Endothelial cell of umbilical vein (primary cell): ENCODE measurements around the gene TMEM167A. TPM values are rescaled to one million over a fixed set of nuclear protein-coding genes. Genes with fewer than 3 reads are reported as not detected.

Source experiments
- BruUV-seq: library from RNA; stranded (reverse); fragments of 400-500 nt; replicated peaks from 2 replicates; lab custom pipeline; 2021; lab: Mats Ljungman, UMichigan
- CTCF ChIA-PET: fragments of 300-600, 350-600 bp; sonication (Branson Sonifier 250); formaldehyde crosslinking; loops from one replicate; lab custom pipeline; 2021; ENCODE audit warnings: antibody characterized with exemption, inconsistent platforms; lab: Charles Lee
- POLR2A ChIA-PET: fragments of 300-600, 350-600 bp; sonication (Branson Sonifier 250); formaldehyde crosslinking; loops from one replicate; lab custom pipeline; 2021; ENCODE audit warnings: antibody characterized with exemption, inconsistent platforms; lab: Charles Lee
- DNase-seq: peaks from one replicate; pipeline ENCODE4 v3.0.0-alpha.2; 2011; ENCODE audit warnings: low read depth, low spot score
- FAIRE-seq: peaks from 2 replicates; lab custom pipeline; 2011; peaks lifted over from hg19 to GRCh38; lab: Jason Lieb, UNC
- H2AFZ ChIP-seq: 2 replicates; pipeline ENCODE4 v1.6.0; 2012; ENCODE audit warnings: low read depth, low read length, control low read depth, inconsistent platforms
- H3K27ac ChIP-seq: 2 replicates; pipeline ENCODE4 v1.5.1; 2011; ENCODE audit warnings: low read depth, mild to moderate bottlenecking, control low read depth, low read length, moderate library complexity; ENCODE audit not compliant: insufficient read depth
- H3K27me3 ChIP-seq, 2 experiments: 2 replicates each; pipeline versions ENCODE4 v1.6.0 to v1.6.1; 2011; ENCODE audit warnings: low read length in 2 of 2, mixed read lengths in 1 of 2; ENCODE audit not compliant: control insufficient read depth in 2 of 2, insufficient read depth in 2 of 2
- H3K36me3 ChIP-seq, 2 experiments: 2 replicates in 1 of 2; 3 replicates in 1 of 2; pipeline ENCODE4 v1.5.1; 2011; ENCODE audit warnings: low read length in 2 of 2, mild to moderate bottlenecking in 1 of 2, moderate library complexity in 1 of 2; ENCODE audit not compliant: control insufficient read depth in 2 of 2, insufficient read depth in 2 of 2; ENCODE audit errors: extremely low read depth in 1 of 2
- H3K4me1 ChIP-seq: 3 replicates; pipeline ENCODE4 v1.5.1; 2011; ENCODE audit warnings: mild to moderate bottlenecking, low read length; ENCODE audit not compliant: control insufficient read depth, insufficient read depth; ENCODE audit errors: extremely low read depth
- H3K4me2 ChIP-seq: 2 replicates; pipeline ENCODE4 v1.6.1; 2011; ENCODE audit warnings: low read length, control low read depth, mixed read lengths; ENCODE audit not compliant: insufficient read depth
- H3K4me3 ChIP-seq, 3 experiments: fragments of 200-600 bp in 1 of 3; sonication (generic), shearing (Covaris generic) in 1 of 3; replicated peaks in 1 of 3; 2 replicates each; pipeline ENCODE4 v1.5.1; 2011 to 2016; ENCODE audit warnings: control low read depth in 3 of 3, low read length in 3 of 3, mild to moderate bottlenecking in 2 of 3, inconsistent platforms in 1 of 3, low read depth in 1 of 3, moderate library complexity in 1 of 3; ENCODE audit not compliant: insufficient read depth in 1 of 3
- H3K79me2 ChIP-seq: 2 replicates; pipeline ENCODE4 v1.6.0; 2012; ENCODE audit warnings: low read length, inconsistent platforms; ENCODE audit not compliant: control insufficient read depth, insufficient read depth
- H3K9ac ChIP-seq: replicated peaks from 2 replicates; pipeline ENCODE3; 2011; ENCODE audit warnings: low read length, control low read depth; ENCODE audit not compliant: insufficient read depth; ENCODE audit errors: extremely low read depth
- H3K9me1 ChIP-seq: replicated peaks from 3 replicates; pipeline ENCODE4 v1.6.0; 2011; ENCODE audit warnings: mild to moderate bottlenecking, low read length; ENCODE audit not compliant: control insufficient read depth, insufficient read depth; ENCODE audit errors: extremely low read depth
- H3K9me3 ChIP-seq: replicated peaks from 2 replicates; pipeline ENCODE4 v1.5.1; 2012; ENCODE audit warnings: low read length, inconsistent platforms; ENCODE audit not compliant: control insufficient read depth, insufficient read depth
- H4K20me1 ChIP-seq: replicated peaks from 2 replicates; pipeline ENCODE3; 2011; ENCODE audit warnings: mild to moderate bottlenecking, low read length; ENCODE audit not compliant: control insufficient read depth, insufficient read depth; ENCODE audit errors: extremely low read depth
- EZH2 ChIP-seq: IDR thresholded peaks from 2 replicates; pipeline ENCODE4 v1.6.1; 2012; ENCODE audit warnings: borderline replicate concordance, low read depth, mild to moderate bottlenecking, moderate library complexity, low read length, inconsistent platforms; ENCODE audit not compliant: severe bottlenecking
- FOS ChIP-seq: IDR thresholded peaks from 2 replicates; pipeline ENCODE4 v1.6.1; 2011; ENCODE audit warnings: mild to moderate bottlenecking, low read length, moderate library complexity, borderline replicate concordance; ENCODE audit not compliant: insufficient read depth
- GATA2 ChIP-seq: IDR thresholded peaks from 2 replicates; pipeline ENCODE4 v1.7.0; 2011; ENCODE audit warnings: low read depth, mild to moderate bottlenecking, moderate library complexity, mixed read lengths, low read length; ENCODE audit not compliant: insufficient read length, insufficient read depth
- JUN ChIP-seq: IDR thresholded peaks from 2 replicates; pipeline ENCODE4 v1.6.1; 2011; ENCODE audit warnings: borderline replicate concordance, low read depth; ENCODE audit not compliant: insufficient read length, insufficient read depth
- MAX ChIP-seq: IDR thresholded peaks from 2 replicates; pipeline ENCODE4 v1.6.1; 2011; ENCODE audit not compliant: insufficient read depth, insufficient read length
- MYC ChIP-seq: IDR thresholded peaks from one replicate; pipeline ENCODE4 v1.6.1; 2011; ENCODE audit warnings: mild to moderate bottlenecking, low read depth, low read length
- POLR2A ChIP-seq: IDR thresholded peaks from 2 replicates; pipeline ENCODE4 v1.6.1; 2012; ENCODE audit warnings: low read depth, mild to moderate bottlenecking, control low read depth, low read length
- POLR2AphosphoS5 ChIP-seq: IDR thresholded peaks from 2 replicates; pipeline ENCODE4 v1.6.1; 2012; ENCODE audit warnings: low read depth, mild to moderate bottlenecking, control low read depth, low read length, moderate library complexity; ENCODE audit not compliant: insufficient read depth
- dilution Hi-C: fragments of 300-500 bp; cut with MboI; formaldehyde crosslinking; loops from one replicate; pipeline ENCODE4 v1.15.0; 2019; ENCODE audit warnings: low sequenced_read_pairs; ENCODE audit not compliant: extremely low pct_ligation_motif_present
- intact Hi-C: fragments of 100-400 bp; cut with micrococcal nuclease; formaldehyde crosslinking; loops from one replicate; pipeline ENCODE4 v1.10.0; 2022
- polyA plus RNA-seq, 4 experiments: library from polyadenylated mRNA; depleted of rRNA in 3 of 4; stranded (reverse) in 3 of 4; unstranded in 1 of 4; fragments of >200 nt; gene quantifications; 2 replicates each; pipeline versions ENCODE4 v1.2.1 to v1.2.3, GENCODE V29; 2011 to 2012; ENCODE audit warnings: missing spikeins in 1 of 4
- total RNA-seq: library from RNA; stranded (reverse); gene quantifications from 2 replicates; pipeline ENCODE4 v1.2.3, GENCODE V29; 2021
- TF ChIP-seq, protein P1 (sequence below), 2 donors: IDR thresholded peaks; 1 replicate in 1 of 2; 2 replicates in 1 of 2; pipeline ENCODE4 v1.5.1; 2011; ENCODE audit warnings: low read length in 2 of 2, mild to moderate bottlenecking in 2 of 2, moderate library complexity in 2 of 2, control low read depth in 1 of 2, inconsistent platforms in 1 of 2, low read depth in 1 of 2; ENCODE audit not compliant: insufficient read depth in 1 of 2; ENCODE audit errors: extremely low read depth in 1 of 2

The TMEM167A gene
- total and polyA plus RNA-seq, 2 donors (not counting 3 experiments of a cell fraction or from before 2014, with no cell fraction given) = 20.2 to 64.4 TPM

DNA sequence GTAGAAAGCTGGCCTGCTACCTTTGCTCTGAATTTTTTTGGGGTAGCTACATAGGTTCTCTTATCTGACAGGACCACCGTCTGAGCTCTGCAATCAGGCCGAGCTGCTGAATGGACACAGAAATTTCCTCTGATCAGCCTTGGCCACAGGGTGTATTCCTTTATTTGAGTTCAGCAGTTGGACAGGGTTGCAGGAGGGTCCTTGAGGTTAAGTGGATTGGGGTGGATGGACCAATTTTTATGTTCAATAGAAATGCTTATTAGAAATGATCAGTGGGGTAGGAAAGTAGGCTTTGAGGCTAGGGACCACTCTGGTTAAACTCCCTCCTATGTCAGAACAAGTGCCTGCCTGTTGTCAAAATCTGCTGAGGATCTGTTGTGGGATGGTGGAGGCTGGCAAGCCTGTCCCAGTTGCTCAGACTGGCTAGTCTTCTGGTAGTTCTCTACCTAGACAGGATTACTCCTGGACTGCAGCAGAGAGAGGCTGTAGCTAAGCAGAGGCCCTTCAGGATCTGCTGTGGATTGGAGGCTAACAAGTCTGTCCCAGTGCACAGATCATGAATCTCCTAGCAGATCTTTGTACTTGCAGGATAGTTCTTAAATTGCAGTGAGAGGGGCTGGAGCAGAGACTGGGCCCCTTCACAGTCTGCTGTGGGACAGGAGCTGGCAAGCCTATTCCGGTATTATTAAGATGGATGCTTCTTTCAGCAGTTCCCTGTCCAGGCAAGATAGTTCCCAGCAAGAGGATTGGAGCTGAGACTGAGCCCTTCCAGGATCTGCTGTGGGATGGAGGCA, 18.2 kb upstream of the TMEM167A start:
- dilution Hi-C loops = no loop called here
- no peak overlapping the region for H3K4me3 ChIP-seq
- POLR2A ChIA-PET = no interaction called here

More for the DNA sequence above, 18.2 kb upstream of the TMEM167A start:
- no peaks in the 10 kb centered on the region for H3K36me3 ChIP-seq
- CTCF ChIA-PET = interaction anchor here (0.7 to 1.0 kb wide), 2 partner anchors 18 to 168 kb away, joined by 3 to 4 read pairs; partner anchors contain the start of genes TMEM167A and XRCC4
- BruUV-seq = no TSS peak
- peaks cover 15 to 18% of the 10 kb centered on the region in 2 experiments for H3K27me3 ChIP-seq
- TF ChIP-seq POLR2AphosphoS5 (no peak), GATA2 (no peak), EZH2 (no peak), MYC (no peak), FOS (no peak), MAX (no peak), JUN (no peak), POLR2A (no peak)
- TF ChIP-seq, protein P1, sequence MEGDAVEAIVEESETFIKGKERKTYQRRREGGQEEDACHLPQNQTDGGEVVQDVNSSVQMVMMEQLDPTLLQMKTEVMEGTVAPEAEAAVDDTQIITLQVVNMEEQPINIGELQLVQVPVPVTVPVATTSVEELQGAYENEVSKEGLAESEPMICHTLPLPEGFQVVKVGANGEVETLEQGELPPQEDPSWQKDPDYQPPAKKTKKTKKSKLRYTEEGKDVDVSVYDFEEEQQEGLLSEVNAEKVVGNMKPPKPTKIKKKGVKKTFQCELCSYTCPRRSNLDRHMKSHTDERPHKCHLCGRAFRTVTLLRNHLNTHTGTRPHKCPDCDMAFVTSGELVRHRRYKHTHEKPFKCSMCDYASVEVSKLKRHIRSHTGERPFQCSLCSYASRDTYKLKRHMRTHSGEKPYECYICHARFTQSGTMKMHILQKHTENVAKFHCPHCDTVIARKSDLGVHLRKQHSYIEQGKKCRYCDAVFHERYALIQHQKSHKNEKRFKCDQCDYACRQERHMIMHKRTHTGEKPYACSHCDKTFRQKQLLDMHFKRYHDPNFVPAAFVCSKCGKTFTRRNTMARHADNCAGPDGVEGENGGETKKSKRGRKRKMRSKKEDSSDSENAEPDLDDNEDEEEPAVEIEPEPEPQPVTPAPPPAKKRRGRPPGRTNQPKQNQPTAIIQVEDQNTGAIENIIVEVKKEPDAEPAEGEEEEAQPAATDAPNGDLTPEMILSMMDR (IDR thresholded peaks at IDR 0.05; ENCODE audit: extremely low read depth in 1 of 2, insufficient read depth in 1 of 2, low read depth in 1 of 2, low read length in 2 of 2) = no peak
- no peaks in the 10 kb centered on the region for H3K9me1 ChIP-seq
- H3K9ac ChIP-seq = no peak overlapping the region
- H2AFZ ChIP-seq = no peak overlapping the region
- H3K4me2 ChIP-seq = no peak overlapping the region
- peaks cover 3% of the 10 kb centered on the region for H4K20me1 ChIP-seq
- intact Hi-C loops = loop anchor here (5.0 to 10.0 kb wide), 2 partner anchors 339 to 377 kb away; partner anchors contain the start of gene VCAN
- H3K9me3 ChIP-seq = no peaks in the 10 kb centered on the region
- no peak overlapping the region for H3K27ac ChIP-seq
- peaks cover 16% of the 10 kb centered on the region for H3K4me1 ChIP-seq
- FAIRE-seq (no peak), DNase-seq (no peak)
- no peaks in the 10 kb centered on the region for H3K79me2 ChIP-seq
